ENCODE results near the gene CHRND.

CHRND gene

DNA sequence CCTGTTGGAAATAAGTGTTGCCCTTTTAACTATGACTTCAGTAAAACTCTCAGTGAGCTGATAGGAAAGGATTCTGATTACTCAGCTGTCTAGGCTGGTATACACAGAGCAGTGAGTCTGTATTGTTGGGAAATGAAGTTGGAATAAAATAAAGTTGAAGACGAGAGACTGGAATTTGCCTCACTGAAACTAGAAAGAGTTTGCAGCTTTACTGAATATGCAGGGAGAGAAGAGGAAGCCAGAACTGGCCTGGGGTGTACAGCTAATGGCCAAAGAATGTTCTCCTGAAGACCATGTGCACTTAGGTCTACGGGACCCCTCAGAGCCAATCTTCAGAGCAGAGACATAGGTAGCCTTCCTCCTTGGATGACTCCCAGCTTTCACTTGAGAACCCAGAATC is 51.0 kb downstream of the CHRND start:
- DNase-seq = no peak

DNA sequence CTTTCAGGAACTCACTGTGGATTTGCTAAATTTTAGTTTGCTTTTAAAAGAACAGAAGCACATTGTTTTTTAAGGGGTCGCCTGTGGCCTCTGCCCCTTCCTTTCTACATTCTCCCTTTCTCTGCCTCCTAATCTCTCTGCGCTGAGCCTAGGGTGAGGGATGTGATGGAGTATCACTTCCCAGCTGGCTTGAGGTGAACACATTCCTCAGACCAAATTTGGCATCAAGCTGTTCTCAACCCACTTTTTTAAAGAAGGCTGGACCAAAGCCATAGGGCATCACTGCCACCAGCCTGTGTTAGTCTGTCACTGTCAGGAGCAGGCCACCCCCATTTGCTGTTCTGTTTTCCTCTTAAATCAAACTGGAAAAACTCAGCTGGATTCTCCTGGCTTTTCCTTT is 51.9 kb downstream of the CHRND start:
- DNase-seq = no peak

DNA sequence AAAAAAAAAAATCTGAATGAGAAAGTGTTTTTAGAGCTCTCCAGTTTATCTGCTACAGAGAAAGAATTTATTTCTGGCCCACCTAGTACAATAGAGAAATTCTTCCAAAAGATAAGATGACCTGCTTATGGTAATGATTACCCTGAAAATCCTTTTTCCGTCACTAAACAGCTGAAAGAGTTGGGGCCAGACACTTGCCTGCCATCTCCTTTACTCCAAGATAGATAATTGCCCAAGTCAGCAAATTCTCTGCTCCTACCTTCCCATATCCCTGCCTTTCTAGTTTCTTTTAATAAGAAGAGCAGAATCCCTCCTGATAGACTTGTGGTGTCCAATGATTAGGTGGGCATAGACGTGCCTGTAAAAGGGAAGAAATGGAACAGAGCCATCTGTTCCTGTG is 52.7 kb downstream of the CHRND start:
- no peak for DNase-seq

DNA sequence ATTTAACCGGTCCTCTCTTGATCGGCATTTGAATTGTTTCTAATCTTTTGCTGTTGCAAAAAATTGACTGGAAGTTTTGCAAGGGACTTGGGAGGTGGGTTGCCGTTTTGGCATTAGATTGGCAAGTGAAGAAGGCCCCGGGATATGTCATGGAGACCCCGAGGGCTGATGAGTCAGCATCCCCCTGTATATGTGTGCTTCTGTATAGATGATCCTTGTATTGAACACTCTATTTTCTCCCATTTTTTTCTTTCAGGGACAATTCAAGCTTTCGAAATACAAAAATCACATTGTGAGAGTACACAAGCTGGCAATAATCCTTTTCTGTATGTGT is 54.7 kb downstream of the CHRND start:
- no peak for DNase-seq

DNA sequence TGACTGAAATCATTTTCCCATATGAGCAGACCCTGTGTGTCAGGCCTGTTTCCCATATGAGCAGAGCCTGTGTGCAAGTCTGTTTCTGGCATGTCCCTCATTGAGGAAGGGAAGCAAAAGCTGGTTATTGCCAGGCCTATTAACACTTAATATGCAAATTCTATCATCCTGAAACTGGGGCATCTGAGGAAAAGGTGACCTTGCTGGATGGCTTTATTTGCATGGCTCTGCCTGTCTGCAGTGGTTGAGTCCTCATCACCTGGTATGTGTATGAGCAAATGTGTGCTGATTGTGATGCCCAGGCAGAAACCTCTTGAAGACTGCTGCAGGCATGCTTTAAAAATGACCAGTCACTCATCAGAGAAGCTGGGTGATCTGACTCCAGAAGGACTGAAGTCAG is 55.8 kb downstream of the CHRND start:
- DNase-seq = no peak

DNA sequence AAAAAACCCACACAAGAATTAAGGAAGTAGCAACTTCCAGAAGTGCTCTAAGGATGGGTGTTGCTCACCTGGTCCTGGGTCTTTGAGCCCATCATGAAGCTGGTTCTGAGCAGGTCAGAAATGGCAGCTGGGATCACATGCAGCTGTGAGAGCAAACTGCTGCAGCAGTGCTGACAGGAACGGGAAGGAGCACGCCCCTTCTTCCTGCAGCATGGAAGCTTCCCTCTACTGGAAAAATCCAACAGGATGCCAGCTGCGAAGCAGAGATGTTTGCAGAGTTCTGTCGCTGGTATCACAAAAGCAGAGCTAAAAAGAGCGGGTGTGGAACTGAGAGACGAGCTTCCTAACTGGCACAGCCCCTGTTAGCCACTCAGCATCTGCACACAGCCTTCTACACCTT is 58.3 kb downstream of the CHRND start:
- DNase-seq = no peak
